Trophoblast cell (in vitro differentiated cells and primary cell): ENCODE data around the gene RFX2.
"Not testable (repeated sequence)": the region's sequence is repeated elsewhere in the genome, so short reads cannot be mapped to it uniquely, and the experiment has no call there.

Experiments
- DNase-seq, 2 donors: peaks; one replicate each; pipeline ENCODE4 v3.0.0-alpha.2; 2016
- H2AFZ ChIP-seq: 2 replicates; pipeline ENCODE4 v1.6.1; 2013; ENCODE audit warnings: low read length, moderate library complexity, mild to moderate bottlenecking; ENCODE audit not compliant: insufficient read depth, poor library complexity
- H2AK5ac ChIP-seq: 2 replicates; pipeline ENCODE4 v1.6.1; 2013; ENCODE audit warnings: mild to moderate bottlenecking, low read length
- H2BK120ac ChIP-seq: 2 replicates; pipeline ENCODE4 v1.6.1; 2013; ENCODE audit warnings: low read length, mild to moderate bottlenecking, moderate library complexity; ENCODE audit not compliant: insufficient read depth, poor library complexity
- H2BK12ac ChIP-seq: 2 replicates; pipeline ENCODE4 v1.6.1; 2013; ENCODE audit warnings: mild to moderate bottlenecking, low read length, moderate library complexity
- H2BK5ac ChIP-seq: 2 replicates; pipeline ENCODE4 v1.6.1; 2013; ENCODE audit warnings: low read length, low read depth, moderate library complexity, mild to moderate bottlenecking; ENCODE audit not compliant: poor library complexity
- H3K14ac ChIP-seq: 2 replicates; pipeline ENCODE4 v1.6.1; 2013; ENCODE audit warnings: mild to moderate bottlenecking, low read length
- H3K18ac ChIP-seq: 2 replicates; pipeline ENCODE4 v1.6.1; 2013; ENCODE audit warnings: mild to moderate bottlenecking, low read length
- H3K23ac ChIP-seq: 2 replicates; pipeline ENCODE4 v1.6.1; 2013; ENCODE audit warnings: low read length
- H3K27ac ChIP-seq: 2 replicates; pipeline ENCODE4 v1.5.1; 2013; ENCODE audit warnings: low read depth, mild to moderate bottlenecking, inconsistent platforms, low read length, moderate library complexity
- H3K27me3 ChIP-seq: 2 replicates; pipeline ENCODE4 v1.6.1; 2013; ENCODE audit warnings: inconsistent platforms, mild to moderate bottlenecking, low read length, moderate library complexity; ENCODE audit not compliant: insufficient read depth
- H3K36me3 ChIP-seq, 2 experiments: 1 replicate in 1 of 2; 2 replicates in 1 of 2; pipeline ENCODE4 v1.6.1; 2013; ENCODE audit warnings: low read length in 2 of 2, mild to moderate bottlenecking in 2 of 2, moderate library complexity in 1 of 2; ENCODE audit not compliant: insufficient read depth in 2 of 2, control insufficient read depth in 1 of 2
- H3K4ac ChIP-seq: 2 replicates; pipeline ENCODE4 v1.6.1; 2013; ENCODE audit warnings: low read depth, mild to moderate bottlenecking, low read length, moderate library complexity
- H3K4me1 ChIP-seq, 2 experiments: 1 replicate in 1 of 2; 2 replicates in 1 of 2; pipeline ENCODE4 v1.6.1; 2013; ENCODE audit warnings: low read length in 2 of 2, mild to moderate bottlenecking in 2 of 2, moderate library complexity in 1 of 2; ENCODE audit not compliant: insufficient read depth in 2 of 2, control insufficient read depth in 1 of 2
- H3K4me2 ChIP-seq: 2 replicates; pipeline ENCODE4 v1.6.1; 2013; ENCODE audit warnings: inconsistent platforms, mild to moderate bottlenecking, low read length, moderate library complexity
- H3K4me3 ChIP-seq: 2 replicates; pipeline ENCODE4 v1.5.1; 2013; ENCODE audit warnings: mild to moderate bottlenecking, low read depth, low read length, inconsistent platforms
- H3K79me1 ChIP-seq: one replicate; pipeline ENCODE4 v1.6.1; 2013; ENCODE audit warnings: low read length
- H3K79me2 ChIP-seq: 2 replicates; pipeline ENCODE4 v1.6.1; 2013; ENCODE audit warnings: low read length, mild to moderate bottlenecking; ENCODE audit not compliant: control insufficient read depth, insufficient read depth, poor library complexity
- H3K9ac ChIP-seq: 2 replicates; pipeline ENCODE4 v1.6.1; 2013; ENCODE audit warnings: mild to moderate bottlenecking, low read length
- H3K9me3 ChIP-seq: 2 replicates; pipeline ENCODE4 v1.6.1; 2013; ENCODE audit warnings: low read depth, mild to moderate bottlenecking, control low read depth, inconsistent platforms, low read length; ENCODE audit not compliant: insufficient read depth
- H4K12ac ChIP-seq: 2 replicates; pipeline ENCODE4 v1.6.1; 2013; ENCODE audit warnings: low read depth, mild to moderate bottlenecking, low read length, moderate library complexity
- H4K8ac ChIP-seq: 2 replicates; pipeline ENCODE4 v1.6.1; 2013; ENCODE audit warnings: low read depth, mild to moderate bottlenecking, low read length, moderate library complexity
- H4K91ac ChIP-seq: one replicate; pipeline ENCODE4 v1.6.1; 2013; ENCODE audit warnings: low read depth, mild to moderate bottlenecking, low read length, moderate library complexity
- WGBS: extraction: QIAGEN DNeasy Blood & Tissue Kit; methylation state at CpG from one replicate; pipeline ENCODE4 v1.1.7; 2013; ENCODE audit warnings: missing lambda C conversion rate; ENCODE audit not compliant: insufficient read length, insufficient coverage; ENCODE audit errors: extremely low coverage; 5-methylcytosine and 5-hydroxymethylcytosine counted together

RFX2 gene

DNA sequence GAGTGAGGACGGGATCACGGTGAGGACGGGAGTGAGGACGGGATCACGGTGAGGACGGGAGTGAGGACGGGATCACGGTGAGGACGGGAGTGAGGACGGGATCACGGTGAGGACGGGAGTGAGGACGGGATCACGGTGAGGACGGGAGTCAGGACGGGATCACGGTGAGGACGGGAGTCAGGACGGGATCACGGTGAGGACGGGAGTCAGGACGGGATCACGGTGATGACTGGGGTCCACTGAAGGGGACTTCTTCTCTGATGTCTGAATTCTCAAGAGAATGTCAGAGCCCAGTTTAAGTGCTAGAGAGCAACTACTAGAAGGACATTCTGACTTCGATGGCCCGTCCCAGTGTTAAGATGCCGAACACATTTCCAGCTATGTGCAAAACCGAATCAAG is 85.5 kb downstream of the RFX2 start:
- H3K4ac ChIP-seq, H3K14ac ChIP-seq, H3K9me3 ChIP-seq, H3K18ac ChIP-seq, H4K8ac ChIP-seq, H3K9ac ChIP-seq, H3K27ac ChIP-seq, H3K27me3 ChIP-seq, H3K36me3 ChIP-seq, H3K79me2 ChIP-seq, H3K23ac ChIP-seq, H3K4me2 ChIP-seq, H2BK5ac ChIP-seq, H2BK120ac ChIP-seq, H4K91ac ChIP-seq, H3K4me3 ChIP-seq, H4K12ac ChIP-seq, DNase-seq, H2BK12ac ChIP-seq, H3K79me1 ChIP-seq, H2AFZ ChIP-seq, H2AK5ac ChIP-seq: not testable (repeated sequence)
- no CpG with 5 or more reads among the region's 27 CpGs for WGBS
- H3K4me1 ChIP-seq: peaks cover 12 to 19% of the 10 kb centered on the region in 2 experiments

DNA sequence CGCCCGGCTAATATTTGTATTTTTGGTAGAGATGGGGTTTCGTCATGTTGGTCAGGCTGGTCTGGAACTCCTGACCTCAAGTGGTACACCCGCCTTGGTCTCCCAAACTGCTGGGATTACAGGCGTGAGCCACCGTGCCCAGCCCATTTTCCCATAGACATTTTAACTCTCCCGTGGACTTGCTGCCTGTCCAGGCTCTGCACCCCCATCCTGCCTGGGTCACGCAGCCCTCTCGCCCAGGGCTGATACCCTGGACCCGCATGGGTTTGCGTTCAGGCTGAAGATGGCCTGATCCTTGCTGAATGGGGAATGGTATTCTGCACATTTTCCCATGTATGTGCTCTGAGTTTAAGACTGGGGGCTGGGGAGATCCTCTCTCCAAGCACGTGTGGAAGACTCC is 86.4 kb downstream of the RFX2 start:
- H2BK5ac ChIP-seq: no peak overlapping the region
- no peak overlapping the region for H2BK120ac ChIP-seq
- no peak overlapping the region for H4K8ac ChIP-seq
- no peak overlapping the region for H3K4me2 ChIP-seq
- peaks cover 2% of the 10 kb centered on the region for H3K79me1 ChIP-seq
- no peak overlapping the region for H2AK5ac ChIP-seq
- H3K4ac ChIP-seq: no peak overlapping the region
- peak; percentile 22 to 47 for DNase-seq
- H3K27me3 ChIP-seq: no peaks in the 10 kb centered on the region
- no peak overlapping the region for H3K27ac ChIP-seq
- H4K12ac ChIP-seq: no peak overlapping the region
- no CpG with 5 or more reads among the region's 12 CpGs for WGBS
- H2BK12ac ChIP-seq: no peak overlapping the region
- no peak overlapping the region for H3K14ac ChIP-seq
- H3K23ac ChIP-seq: no peak overlapping the region
- no peaks in the 10 kb centered on the region for H3K36me3 ChIP-seq
- no peaks in the 10 kb centered on the region for H3K79me2 ChIP-seq
- peaks cover 15 to 21% of the 10 kb centered on the region in 2 experiments for H3K4me1 ChIP-seq
- H4K91ac ChIP-seq: no peak overlapping the region
- peaks cover 2% of the 10 kb centered on the region for H3K9me3 ChIP-seq
- H3K18ac ChIP-seq: no peak overlapping the region
- H3K9ac ChIP-seq: no peak overlapping the region
- H2AFZ ChIP-seq: no peak overlapping the region
- H3K4me3 ChIP-seq: no peak overlapping the region

DNA sequence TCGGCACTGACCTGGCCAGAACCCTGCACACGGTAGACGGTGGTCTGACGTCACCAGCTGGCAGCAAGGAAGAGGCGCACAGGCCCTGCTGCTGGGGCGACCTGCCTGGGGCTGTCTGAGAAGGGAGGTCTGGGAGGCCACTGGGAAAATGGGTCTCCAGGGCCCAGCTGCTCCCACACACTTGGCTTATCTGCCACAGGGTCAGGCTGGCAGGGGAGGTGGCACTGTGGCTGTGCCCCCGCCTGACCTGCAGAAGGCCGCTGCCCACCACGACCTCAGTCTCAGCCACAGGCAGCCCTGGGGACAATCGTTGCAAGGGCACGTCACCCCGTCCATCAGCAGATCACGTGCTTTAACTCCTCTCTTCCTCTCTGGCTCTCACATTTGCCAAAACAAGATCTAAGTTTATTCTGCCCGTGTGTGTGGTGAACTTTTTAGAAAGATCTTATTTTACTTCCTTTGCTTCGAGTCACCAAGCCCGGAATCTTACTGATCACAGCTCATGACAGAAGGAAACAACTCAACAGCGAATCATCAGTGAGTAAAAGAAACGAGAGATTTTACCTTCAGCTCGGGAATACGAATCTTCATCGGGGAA is 87.1 kb downstream of the RFX2 start:
- Histone ChIP-seq H2BK12ac (no peak overlapping the region), H3K4me2 (no peak overlapping the region), H3K9ac (no peak overlapping the region), H2BK5ac (no peak overlapping the region), H2AK5ac (peak overlapping the region; percentile 47), H3K4me3 (no peak overlapping the region), H4K8ac (no peak overlapping the region), H3K9me3 (peaks cover 2% of the 10 kb centered on the region), H3K79me1 (peaks cover 2% of the 10 kb centered on the region), H4K12ac (no peak overlapping the region), H4K91ac (no peak overlapping the region), H3K18ac (no peak overlapping the region), H3K79me2 (no peaks in the 10 kb centered on the region), H2AFZ (no peak overlapping the region), H3K36me3 (no peaks in the 10 kb centered on the region), H2BK120ac (no peak overlapping the region), H3K23ac (no peak overlapping the region), H3K27ac (no peak overlapping the region), H3K14ac (peak overlapping the region; percentile 33), H3K4me1 (peaks cover 15 to 21% of the 10 kb centered on the region in 2 experiments), H3K4ac (no peak overlapping the region), H3K27me3 (no peaks in the 10 kb centered on the region)
- peak in 1 of 2 donors; percentile 43 for DNase-seq
- WGBS: no CpG with 5 or more reads among the region's 21 CpGs

DNA sequence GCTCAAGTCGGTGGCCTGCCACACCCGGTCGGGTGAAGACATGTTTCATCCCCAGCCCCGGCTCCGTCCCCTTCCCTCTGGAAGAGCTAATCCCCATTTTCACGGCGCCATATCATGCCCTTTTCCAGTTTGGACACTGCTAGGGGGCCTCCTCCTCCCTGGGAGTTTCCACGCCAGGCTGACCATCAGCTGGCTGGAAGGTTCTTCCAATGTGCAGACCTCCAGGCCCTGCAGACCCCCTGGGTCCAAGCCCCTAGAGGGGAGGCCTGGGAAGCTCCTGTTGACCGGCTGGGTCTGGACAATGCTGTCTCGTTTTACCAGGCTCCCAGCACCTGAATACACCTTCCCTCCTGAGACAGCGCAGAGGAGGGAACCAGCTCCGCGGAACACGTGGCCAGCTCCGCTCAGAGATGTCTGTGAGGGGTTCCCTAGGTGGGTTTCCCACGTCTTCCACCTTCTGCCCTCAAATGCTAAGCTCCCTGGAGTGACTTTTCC is 87.7 kb downstream of the RFX2 start:
- no peak overlapping the region for H2BK12ac ChIP-seq
- H2BK5ac ChIP-seq: no peak overlapping the region
- H3K23ac ChIP-seq: no peak overlapping the region
- H3K9ac ChIP-seq: no peak overlapping the region
- no peak overlapping the region for H4K8ac ChIP-seq
- H3K27me3 ChIP-seq: no peaks in the 10 kb centered on the region
- DNase-seq: no peak
- peaks cover 2% of the 10 kb centered on the region for H3K9me3 ChIP-seq
- WGBS: no CpG with 5 or more reads among the region's 16 CpGs
- H2BK120ac ChIP-seq: no peak overlapping the region
- no peak overlapping the region for H3K4ac ChIP-seq
- no peaks in the 10 kb centered on the region for H3K36me3 ChIP-seq
- H3K4me3 ChIP-seq: no peak overlapping the region
- H2AFZ ChIP-seq: no peak overlapping the region
- no peaks in the 10 kb centered on the region for H3K79me2 ChIP-seq
- peaks cover 2% of the 10 kb centered on the region for H3K79me1 ChIP-seq
- H3K27ac ChIP-seq: no peak overlapping the region
- H2AK5ac ChIP-seq: no peak overlapping the region
- H4K12ac ChIP-seq: no peak overlapping the region
- no peak overlapping the region for H3K18ac ChIP-seq
- no peak overlapping the region for H3K14ac ChIP-seq
- no peak overlapping the region for H4K91ac ChIP-seq
- peaks cover 15 to 21% of the 10 kb centered on the region in 2 experiments for H3K4me1 ChIP-seq
- no peak overlapping the region for H3K4me2 ChIP-seq
